ENCODE data around the gene PCDH15.

PCDH15 gene

DNA sequence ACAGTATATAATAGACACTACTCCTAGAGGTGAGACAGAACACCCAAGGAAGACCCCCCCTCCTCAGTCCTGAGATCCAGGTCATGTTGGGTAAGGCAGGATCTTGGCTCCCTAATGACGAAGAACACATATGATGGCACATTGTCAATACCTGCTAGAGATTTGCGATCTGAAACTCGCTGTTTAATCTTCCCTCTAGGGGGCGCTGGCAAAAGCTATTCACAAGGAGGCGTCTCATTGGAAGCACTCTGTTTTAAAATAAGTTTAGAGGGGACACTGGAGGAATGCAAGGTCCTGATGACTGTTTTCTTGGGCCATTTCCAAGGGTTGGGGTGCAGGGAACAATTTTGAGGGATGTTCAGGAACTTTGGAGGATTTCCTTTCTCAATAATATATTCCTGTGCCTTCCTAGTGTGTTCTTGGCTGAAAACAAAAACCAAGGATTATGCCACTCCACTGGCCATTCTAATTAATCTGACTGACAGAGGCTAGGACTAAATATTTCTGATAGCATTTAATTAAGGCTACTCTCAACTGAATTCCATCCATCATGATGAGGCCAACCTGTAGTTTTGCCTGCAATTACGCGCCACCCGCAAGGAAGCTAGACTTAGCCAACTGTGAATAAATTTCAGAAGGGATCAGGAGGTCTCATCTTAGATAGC is 1014.7 kb downstream of the PCDH15 start:
- no peak for DNase-seq (ENCODE audit: low spot score)
- in situ Hi-C loops (cut with MboI; ENCODE audit: low sequenced_read_pairs, unreplicated experiment) = no loop called here
- TF ChIP-seq, protein P1, sequence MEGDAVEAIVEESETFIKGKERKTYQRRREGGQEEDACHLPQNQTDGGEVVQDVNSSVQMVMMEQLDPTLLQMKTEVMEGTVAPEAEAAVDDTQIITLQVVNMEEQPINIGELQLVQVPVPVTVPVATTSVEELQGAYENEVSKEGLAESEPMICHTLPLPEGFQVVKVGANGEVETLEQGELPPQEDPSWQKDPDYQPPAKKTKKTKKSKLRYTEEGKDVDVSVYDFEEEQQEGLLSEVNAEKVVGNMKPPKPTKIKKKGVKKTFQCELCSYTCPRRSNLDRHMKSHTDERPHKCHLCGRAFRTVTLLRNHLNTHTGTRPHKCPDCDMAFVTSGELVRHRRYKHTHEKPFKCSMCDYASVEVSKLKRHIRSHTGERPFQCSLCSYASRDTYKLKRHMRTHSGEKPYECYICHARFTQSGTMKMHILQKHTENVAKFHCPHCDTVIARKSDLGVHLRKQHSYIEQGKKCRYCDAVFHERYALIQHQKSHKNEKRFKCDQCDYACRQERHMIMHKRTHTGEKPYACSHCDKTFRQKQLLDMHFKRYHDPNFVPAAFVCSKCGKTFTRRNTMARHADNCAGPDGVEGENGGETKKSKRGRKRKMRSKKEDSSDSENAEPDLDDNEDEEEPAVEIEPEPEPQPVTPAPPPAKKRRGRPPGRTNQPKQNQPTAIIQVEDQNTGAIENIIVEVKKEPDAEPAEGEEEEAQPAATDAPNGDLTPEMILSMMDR (IDR thresholded peaks at IDR 0.05; ENCODE audit: borderline replicate concordance, control extremely low read depth, extremely low read depth, insufficient read depth, missing control alignments) = no peak

DNA sequence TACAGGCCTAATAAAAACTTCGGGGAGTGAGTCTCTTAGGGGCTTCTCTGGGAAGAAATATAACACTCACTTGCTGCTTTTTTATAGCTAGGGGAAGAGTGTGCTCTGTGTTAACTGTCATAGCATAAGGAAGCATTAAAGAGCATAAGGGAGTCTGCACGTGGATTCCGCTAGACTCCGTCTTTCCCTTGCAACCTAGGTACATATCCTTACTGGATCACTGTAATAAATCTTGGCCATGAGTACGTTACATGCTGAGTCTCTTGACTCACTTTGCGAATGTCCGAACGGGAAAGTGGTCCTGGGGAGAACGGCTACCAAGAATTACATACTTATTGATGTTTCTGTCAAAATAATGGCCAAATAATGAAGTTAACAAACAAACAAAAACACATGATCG is 1029.3 kb downstream of the PCDH15 start:
- in situ Hi-C loops (cut with MboI; ENCODE audit: low sequenced_read_pairs, unreplicated experiment) = no loop called here
- TF ChIP-seq, protein P1 (IDR thresholded peaks at IDR 0.05; ENCODE audit: borderline replicate concordance, control extremely low read depth, extremely low read depth, insufficient read depth, missing control alignments) = no peak
- no peak for DNase-seq (ENCODE audit: low spot score)

DNA sequence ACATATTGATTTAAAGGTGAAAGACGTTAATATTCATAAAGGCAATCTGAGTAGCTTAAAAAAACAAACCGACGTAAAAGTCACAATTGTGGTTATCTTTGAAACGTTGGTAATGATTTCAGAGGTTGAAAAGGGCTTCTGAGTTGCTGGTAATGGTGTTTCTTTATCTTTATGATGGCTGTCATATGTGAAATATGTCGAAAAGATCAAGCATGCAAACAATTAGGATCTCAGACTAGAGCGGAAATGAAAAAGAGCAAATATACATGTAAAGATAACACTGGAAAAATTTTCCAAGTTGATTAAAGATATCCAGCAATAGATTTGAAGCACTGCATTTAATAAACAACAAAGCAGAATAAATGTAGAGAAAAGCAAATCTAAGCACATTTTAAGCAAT is 1030.1 kb downstream of the PCDH15 start:
- TF ChIP-seq, protein P1 (IDR thresholded peaks at IDR 0.05; ENCODE audit: borderline replicate concordance, control extremely low read depth, extremely low read depth, insufficient read depth, missing control alignments) = no peak
- DNase-seq (ENCODE audit: low spot score) = no peak
- in situ Hi-C loops (cut with MboI; ENCODE audit: low sequenced_read_pairs, unreplicated experiment) = no loop called here

DNA sequence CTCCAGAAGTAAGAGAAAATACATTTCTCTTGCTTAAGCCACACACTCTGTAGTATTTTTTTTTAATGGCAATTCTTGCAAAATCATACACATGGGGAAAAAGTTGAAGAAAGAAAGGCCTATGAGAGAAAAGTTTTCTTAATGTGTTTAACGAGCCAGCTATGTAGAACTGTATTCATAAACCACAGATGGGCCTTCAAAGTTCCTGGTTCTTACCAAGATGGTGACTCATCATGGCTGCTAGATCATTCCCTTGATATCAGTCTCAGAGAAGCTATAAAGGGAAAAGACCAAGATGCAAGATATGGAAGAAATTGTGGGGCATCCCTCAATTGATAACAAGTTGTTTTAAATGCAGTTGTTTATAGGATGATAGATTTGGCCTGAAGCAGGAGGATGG is 1035.7 kb downstream of the PCDH15 start:
- no peak for DNase-seq (ENCODE audit: low spot score)
- in situ Hi-C loops (cut with MboI; ENCODE audit: low sequenced_read_pairs, unreplicated experiment) = no loop called here
- TF ChIP-seq, protein P1 (IDR thresholded peaks at IDR 0.05; ENCODE audit: borderline replicate concordance, control extremely low read depth, extremely low read depth, insufficient read depth, missing control alignments) = no peak

DNA sequence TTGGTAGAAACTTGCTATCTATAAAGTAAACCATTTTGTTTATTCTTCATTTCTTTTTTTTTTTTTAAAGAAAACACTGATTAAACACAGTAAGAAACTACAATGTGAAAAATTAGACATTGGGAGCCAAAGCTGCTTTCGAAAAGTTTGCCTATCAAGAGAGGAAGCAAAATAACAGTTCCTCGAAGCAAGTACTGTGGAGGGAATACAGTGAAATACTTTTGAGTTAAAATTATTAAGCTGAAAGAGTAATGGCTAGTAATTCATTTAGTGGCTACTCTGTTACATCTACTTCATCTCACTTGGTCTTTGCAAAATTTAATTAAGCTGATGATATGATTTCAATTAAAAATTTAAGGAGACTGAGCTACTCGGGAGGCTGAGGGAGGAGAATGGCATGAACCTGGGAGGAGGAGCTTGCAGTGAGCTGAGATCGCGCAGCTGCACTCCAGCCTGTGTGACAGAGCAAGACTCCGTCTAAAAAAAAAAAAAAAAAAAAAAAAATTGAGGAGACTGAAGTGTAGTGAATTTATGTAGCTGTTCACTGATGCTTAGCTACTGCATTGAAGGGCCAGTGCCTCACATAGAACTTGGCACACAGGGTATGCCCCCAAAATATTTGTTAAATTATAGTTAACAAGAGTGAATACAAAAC is 1046.3 kb downstream of the PCDH15 start:
- in situ Hi-C loops (cut with MboI; ENCODE audit: low sequenced_read_pairs, unreplicated experiment) = no loop called here
- no peak for DNase-seq (ENCODE audit: low spot score)
- TF ChIP-seq, protein P1 (IDR thresholded peaks at IDR 0.05; ENCODE audit: borderline replicate concordance, control extremely low read depth, extremely low read depth, insufficient read depth, missing control alignments) = no peak
